ENCODE measurements around the gene MTUS2.

Gene MTUS2

DNA sequence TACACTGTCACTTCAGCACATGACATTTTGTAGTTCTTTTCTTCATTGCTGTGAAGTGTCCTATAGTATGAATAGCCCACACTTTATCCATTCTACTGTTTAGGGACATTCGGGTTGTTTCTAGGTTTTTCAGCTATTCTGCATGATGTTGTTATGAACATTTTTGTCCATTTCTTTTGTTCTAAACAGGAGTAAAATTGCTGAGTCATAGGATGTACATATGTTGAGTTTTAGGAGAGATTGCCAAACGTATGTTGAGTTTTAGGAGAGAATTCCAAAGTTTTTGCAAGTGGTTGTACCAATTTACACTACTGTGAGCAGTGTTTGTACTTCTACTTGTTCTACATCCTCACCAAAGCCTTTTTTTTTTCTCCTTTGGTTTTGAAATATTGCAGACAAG lies 115.0 kb downstream of the MTUS2 start:
- Histone ChIP-seq H2AFZ (ENCODE audit: low read length) (no peak overlapping the region), H3K9me2 (replicated peaks; ENCODE audit: insufficient read depth, low read length) (no peaks in the 10 kb centered on the region)
- TF ChIP-seq EZH2phosphoT487 (IDR thresholded peaks at IDR 0.05; ENCODE audit: low read length), result no peak
- TF ChIP-seq EZH2 (optimal IDR thresholded peaks at IDR 0.05; ENCODE audit: low read depth, low read length), result no peak
- TF ChIP-seq, protein P1, sequence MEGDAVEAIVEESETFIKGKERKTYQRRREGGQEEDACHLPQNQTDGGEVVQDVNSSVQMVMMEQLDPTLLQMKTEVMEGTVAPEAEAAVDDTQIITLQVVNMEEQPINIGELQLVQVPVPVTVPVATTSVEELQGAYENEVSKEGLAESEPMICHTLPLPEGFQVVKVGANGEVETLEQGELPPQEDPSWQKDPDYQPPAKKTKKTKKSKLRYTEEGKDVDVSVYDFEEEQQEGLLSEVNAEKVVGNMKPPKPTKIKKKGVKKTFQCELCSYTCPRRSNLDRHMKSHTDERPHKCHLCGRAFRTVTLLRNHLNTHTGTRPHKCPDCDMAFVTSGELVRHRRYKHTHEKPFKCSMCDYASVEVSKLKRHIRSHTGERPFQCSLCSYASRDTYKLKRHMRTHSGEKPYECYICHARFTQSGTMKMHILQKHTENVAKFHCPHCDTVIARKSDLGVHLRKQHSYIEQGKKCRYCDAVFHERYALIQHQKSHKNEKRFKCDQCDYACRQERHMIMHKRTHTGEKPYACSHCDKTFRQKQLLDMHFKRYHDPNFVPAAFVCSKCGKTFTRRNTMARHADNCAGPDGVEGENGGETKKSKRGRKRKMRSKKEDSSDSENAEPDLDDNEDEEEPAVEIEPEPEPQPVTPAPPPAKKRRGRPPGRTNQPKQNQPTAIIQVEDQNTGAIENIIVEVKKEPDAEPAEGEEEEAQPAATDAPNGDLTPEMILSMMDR (IDR thresholded peaks at IDR 0.05; ENCODE audit: low read length), result no peak

DNA sequence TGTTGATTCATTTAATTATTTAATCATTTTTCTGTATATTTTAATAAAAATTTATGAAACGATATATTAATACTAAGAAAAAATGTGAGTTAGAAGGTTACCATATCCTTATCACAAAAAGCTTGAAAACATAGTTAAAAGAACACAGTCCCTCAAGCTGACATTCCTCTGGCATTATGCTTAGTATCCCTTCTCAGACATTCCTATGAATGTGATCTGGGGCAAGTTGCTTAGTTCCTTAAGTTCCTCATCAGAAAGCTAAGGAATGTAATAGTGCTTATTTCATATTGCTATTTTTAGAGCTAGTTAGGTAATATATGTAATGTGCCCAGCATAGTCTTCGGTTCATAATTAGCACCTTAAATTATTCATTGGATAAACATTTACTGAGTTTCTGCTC lies 122.8 kb downstream of the MTUS2 start:
- Histone ChIP-seq H3K4me1 (ENCODE audit: low read length) (no peaks in the 10 kb centered on the region), H3K27ac (ENCODE audit: low read length) (no peak overlapping the region), H3K9me2 (replicated peaks; ENCODE audit: insufficient read depth, low read length) (no peaks in the 10 kb centered on the region), H3K4me3 (ENCODE audit: low read length) (no peak overlapping the region), H3K27me3 (replicated peaks; ENCODE audit: insufficient read depth, low read length) (no peaks in the 10 kb centered on the region), H2AFZ (ENCODE audit: low read length) (no peak overlapping the region), H4K20me1 (ENCODE audit: insufficient read depth, low read length) (no peaks in the 10 kb centered on the region), H3K36me3 (replicated peaks; ENCODE audit: insufficient read depth, low read length) (no peaks in the 10 kb centered on the region), H3K9ac (ENCODE audit: low read length) (no peak overlapping the region), H3K9me3 (replicated peaks; ENCODE audit: insufficient read depth, low read length) (no peaks in the 10 kb centered on the region), H3F3A (ENCODE audit: insufficient read depth, low read length) (0 out of 2 replicates have a peak, but pooled peaks cover 4% of the 10 kb centered on the region), H3K79me2 (ENCODE audit: low read length) (no peaks in the 10 kb centered on the region), H3K4me2 (ENCODE audit: low read depth, low read length) (no peak overlapping the region)
- DNase-seq, result no peak
- TF ChIP-seq EZH2 (optimal IDR thresholded peaks at IDR 0.05; ENCODE audit: low read depth, low read length) (no peak), EZH2phosphoT487 (IDR thresholded peaks at IDR 0.05; ENCODE audit: low read length) (no peak)
- TF ChIP-seq, protein P1 (IDR thresholded peaks at IDR 0.05; ENCODE audit: low read length), result no peak

More for the DNA sequence above, 115.0 kb downstream of the MTUS2 start:
- no peaks in the 10 kb centered on the region for H4K20me1 ChIP-seq (ENCODE audit: insufficient read depth, low read length)
- no peak overlapping the region for H3K4me2 ChIP-seq (ENCODE audit: low read depth, low read length)
- H3K27me3 ChIP-seq (replicated peaks; ENCODE audit: insufficient read depth, low read length), result no peaks in the 10 kb centered on the region
- H3K4me3 ChIP-seq (ENCODE audit: low read length), result no peak overlapping the region
- 0 out of 2 replicates have a peak, but pooled peaks cover 4% of the 10 kb centered on the region for H3F3A ChIP-seq (ENCODE audit: insufficient read depth, low read length)
- H3K79me2 ChIP-seq (ENCODE audit: low read length), result no peaks in the 10 kb centered on the region
- no peaks in the 10 kb centered on the region for H3K36me3 ChIP-seq (replicated peaks; ENCODE audit: insufficient read depth, low read length)
- H3K9me3 ChIP-seq (replicated peaks; ENCODE audit: insufficient read depth, low read length), result no peaks in the 10 kb centered on the region
- no peak overlapping the region for H3K27ac ChIP-seq (ENCODE audit: low read length)
- H3K4me1 ChIP-seq (ENCODE audit: low read length), result no peaks in the 10 kb centered on the region
- no peak overlapping the region for H3K9ac ChIP-seq (ENCODE audit: low read length)
- DNase-seq, result no peak

DNA sequence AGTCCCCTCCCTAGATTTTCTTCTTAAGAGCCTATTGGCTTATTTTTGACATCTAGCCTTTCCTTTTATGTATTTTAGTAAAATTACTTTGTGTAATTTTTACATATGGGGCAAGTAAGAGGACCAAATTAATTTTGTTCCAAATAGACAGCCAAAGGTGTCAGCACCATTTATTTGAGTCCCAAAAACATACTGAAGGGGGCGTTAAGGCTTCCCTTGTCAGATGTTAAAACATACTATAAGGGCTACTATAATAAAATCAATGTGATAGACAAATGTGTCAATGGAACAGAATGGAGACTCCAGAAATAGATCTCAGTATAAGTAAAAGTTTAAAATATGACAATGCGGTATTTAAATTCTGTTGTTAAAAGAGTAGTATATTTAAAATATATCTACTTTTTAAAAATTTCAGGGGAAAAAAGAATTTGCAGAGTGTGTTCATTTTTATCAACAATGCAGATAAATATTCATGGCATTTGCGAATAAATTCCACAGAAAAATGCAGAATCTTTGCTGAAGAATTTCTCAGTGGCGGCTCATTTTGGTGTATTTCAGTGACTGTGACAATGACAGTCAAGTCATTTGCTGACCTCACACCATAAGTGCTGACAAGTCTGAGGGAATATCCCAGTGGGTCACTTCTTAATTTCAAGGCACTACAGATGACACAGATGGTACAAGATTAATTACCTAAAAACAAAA lies 133.7 kb downstream of the MTUS2 start:
- Histone ChIP-seq H3K9me2 (replicated peaks; ENCODE audit: insufficient read depth, low read length) (no peaks in the 10 kb centered on the region), H3K4me3 (ENCODE audit: low read length) (no peak overlapping the region), H3K27ac (ENCODE audit: low read length) (no peak overlapping the region), H3K9ac (ENCODE audit: low read length) (no peak overlapping the region), H3K4me1 (ENCODE audit: low read length) (no peaks in the 10 kb centered on the region), H3K9me3 (replicated peaks; ENCODE audit: insufficient read depth, low read length) (no peaks in the 10 kb centered on the region), H4K20me1 (ENCODE audit: insufficient read depth, low read length) (no peaks in the 10 kb centered on the region), H3K27me3 (replicated peaks; ENCODE audit: insufficient read depth, low read length) (no peaks in the 10 kb centered on the region), H3F3A (ENCODE audit: insufficient read depth, low read length) (no peaks in the 10 kb centered on the region), H3K36me3 (replicated peaks; ENCODE audit: insufficient read depth, low read length) (no peaks in the 10 kb centered on the region), H3K79me2 (ENCODE audit: low read length) (no peaks in the 10 kb centered on the region), H3K4me2 (ENCODE audit: low read depth, low read length) (no peak overlapping the region), H2AFZ (ENCODE audit: low read length) (no peak overlapping the region)
- TF ChIP-seq, protein P1 (IDR thresholded peaks at IDR 0.05; ENCODE audit: low read length), result no peak
- TF ChIP-seq EZH2 (optimal IDR thresholded peaks at IDR 0.05; ENCODE audit: low read depth, low read length) (no peak), EZH2phosphoT487 (IDR thresholded peaks at IDR 0.05; ENCODE audit: low read length) (no peak)
- no peak for DNase-seq

Measured in MM.1S (cell line).